ENCODE results near the gene COG1. TPM values are rescaled to one million over a fixed set of nuclear protein-coding genes. Genes with fewer than 3 reads are reported as not detected.

COG1 gene
- total RNA-seq, 2 experiments from 2014 or later, result 83.0 to 86.2 TPM

DNA sequence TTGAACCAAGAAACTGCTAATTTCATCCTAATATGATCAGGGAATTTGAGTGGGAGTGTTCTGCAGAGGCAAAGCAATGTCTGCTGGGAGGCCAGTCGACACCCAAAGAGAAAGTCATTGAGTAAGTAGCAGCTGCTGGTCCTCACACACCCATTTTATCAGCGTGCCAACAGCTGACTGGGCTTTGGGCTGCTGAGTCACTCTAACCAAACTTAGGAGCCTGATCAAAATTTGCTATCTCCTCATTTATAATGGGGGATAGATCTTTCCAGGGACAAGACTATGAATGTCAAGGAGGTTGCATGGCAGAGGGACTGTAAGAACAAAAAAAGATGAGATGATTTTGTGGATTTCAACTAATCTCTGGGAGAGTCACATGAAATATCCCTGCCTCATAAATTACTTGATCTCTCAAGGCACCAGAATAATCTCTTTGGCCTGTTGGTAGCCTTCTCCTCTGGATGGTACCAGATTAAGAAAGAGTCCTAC, 35.9 kb downstream of the COG1 start:
- no peak overlapping the region for H3K27ac ChIP-seq (ENCODE audit: low read depth in 1 of 2, low read length in 2 of 2)
- H3K4me3 Mint-ChIP-seq, result peak overlapping the region; percentile 67
- H3K36me3 Mint-ChIP-seq (ENCODE audit: low read depth), result peaks cover 52% of the 10 kb centered on the region
- no peaks in the 10 kb centered on the region for H3K9me3 ChIP-seq (ENCODE audit: control insufficient read depth in 1 of 2, insufficient read depth in 1 of 2, low read length in 2 of 2)
- TF ChIP-seq CTCF (IDR thresholded peaks at IDR 0.05), result no peak
- intact Hi-C loops (cut with DNase I, micrococcal nuclease), result no loop called here
- peak overlapping the region; percentile 32 for H3K27ac Mint-ChIP-seq
- peaks cover 82% of the 10 kb centered on the region for H3K4me1 Mint-ChIP-seq (ENCODE audit: low read depth)
- no peaks in the 10 kb centered on the region for H3K27me3 Mint-ChIP-seq
- H3K4me3 ChIP-seq (ENCODE audit: low read length), result no peak overlapping the region
- ChIA-PET POLR2A (interaction anchor here (0.9 kb wide), 1 partner anchor 17 kb away, joined by 4 read pairs; no protein-coding TSS in a partner anchor), CTCF (interaction anchor here (0.8 to 1.7 kb wide), 3 partner anchors 11 to 37 kb away, joined by 3 to 7 read pairs (median 4); no protein-coding TSS in a partner anchor)
- H3K4me1 ChIP-seq (ENCODE audit: insufficient read depth, low read length), result peaks cover 47% of the 10 kb centered on the region
- H3K36me3 ChIP-seq (ENCODE audit: insufficient read depth, low read length), result peaks cover 3% of the 10 kb centered on the region
- no peaks in the 10 kb centered on the region for H3K27me3 ChIP-seq (ENCODE audit: control insufficient read depth in 1 of 2, insufficient read depth in 2 of 2, low read length in 2 of 2)
- ATAC-seq (ENCODE audit: poor library complexity), result no peak
- H3K9me3 Mint-ChIP-seq, result no peaks in the 10 kb centered on the region
- DNase-seq, result peak in 5 of 14 experiments; percentile 13 to 50 (median 42)

DNA sequence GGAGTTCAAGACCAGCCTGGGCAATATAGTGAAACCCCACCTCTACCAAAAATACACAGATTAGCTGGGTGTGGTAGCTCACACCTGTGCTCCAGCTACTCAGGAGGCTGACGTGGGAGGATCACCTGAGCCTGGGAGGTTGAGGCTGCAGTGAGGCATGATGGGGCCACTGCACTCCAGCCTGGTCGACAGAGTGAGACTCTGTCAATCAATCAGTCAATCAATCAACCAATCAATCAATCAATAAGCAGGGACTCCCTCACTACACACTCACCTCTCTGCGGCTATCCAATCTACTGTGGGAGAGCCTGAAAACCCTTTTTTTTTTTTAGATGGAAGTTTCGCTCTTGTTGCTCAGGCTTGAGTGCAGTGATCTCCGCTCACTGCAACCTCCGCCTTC, 37.2 kb downstream of the COG1 start:
- ChIA-PET POLR2A (no interaction called here), CTCF (no interaction called here)
- Histone ChIP-seq H3K27ac (ENCODE audit: low read depth in 1 of 2, low read length in 2 of 2) (no peak overlapping the region), H3K4me3 (ENCODE audit: low read length) (no peak overlapping the region), H3K27me3 (ENCODE audit: control insufficient read depth in 1 of 2, insufficient read depth in 2 of 2, low read length in 2 of 2) (no peaks in the 10 kb centered on the region), H3K4me1 (ENCODE audit: insufficient read depth, low read length) (peaks cover 40% of the 10 kb centered on the region), H3K9me3 (ENCODE audit: control insufficient read depth in 1 of 2, insufficient read depth in 1 of 2, low read length in 2 of 2) (no peaks in the 10 kb centered on the region), H3K36me3 (ENCODE audit: insufficient read depth, low read length) (peaks cover 2% of the 10 kb centered on the region)
- Mint-ChIP-seq H3K4me1 (ENCODE audit: low read depth) (peaks cover 79% of the 10 kb centered on the region), H3K36me3 (ENCODE audit: low read depth) (peaks cover 45% of the 10 kb centered on the region), H3K27ac (peak overlapping the region; percentile 70), H3K27me3 (no peaks in the 10 kb centered on the region), H3K4me3 (peak overlapping the region; percentile 97), H3K9me3 (no peaks in the 10 kb centered on the region)
- no peak for TF ChIP-seq CTCF (IDR thresholded peaks at IDR 0.05)
- intact Hi-C loops (cut with DNase I, micrococcal nuclease), result loop anchor here in 1 of 2 experiments (2.0 to 5.0 kb wide), 4 partner anchors 13 to 972 kb away; partner anchors contain the start of genes CDC42EP4 and RPL38
- ATAC-seq (ENCODE audit: poor library complexity), result no peak
- DNase-seq, result no peak

DNA sequence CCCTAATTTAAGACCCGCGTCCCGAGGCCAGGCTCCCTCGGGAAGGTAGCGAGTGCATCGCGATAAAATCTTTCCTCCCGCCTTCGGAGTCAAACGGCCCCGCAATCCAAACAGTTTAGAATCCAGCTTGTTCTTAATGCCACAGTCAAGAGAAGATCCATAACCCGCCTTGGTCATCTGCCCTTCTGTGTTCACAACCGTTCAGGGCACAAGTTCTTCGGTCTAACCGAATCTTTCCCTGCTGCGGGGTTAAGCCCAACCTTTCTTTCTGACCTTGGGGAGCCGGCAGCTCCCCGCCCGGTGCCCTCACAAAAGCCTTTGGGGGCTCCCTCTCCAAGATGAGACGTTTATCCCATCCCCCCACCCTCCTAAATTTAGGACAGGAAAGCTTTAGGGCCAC, 38.5 kb downstream of the COG1 start:
- Mint-ChIP-seq H3K9me3 (no peaks in the 10 kb centered on the region), H3K36me3 (ENCODE audit: low read depth) (peaks cover 48% of the 10 kb centered on the region), H3K27ac (peak overlapping the region; percentile 96), H3K27me3 (no peaks in the 10 kb centered on the region), H3K4me1 (ENCODE audit: low read depth) (peaks cover 80% of the 10 kb centered on the region), H3K4me3 (peak overlapping the region; percentile 97)
- H3K27ac ChIP-seq (ENCODE audit: low read depth in 1 of 2, low read length in 2 of 2), result peak overlapping the region in 1 of 2 donors; percentile 64
- peaks cover 40% of the 10 kb centered on the region for H3K4me1 ChIP-seq (ENCODE audit: insufficient read depth, low read length)
- no peak for TF ChIP-seq CTCF (IDR thresholded peaks at IDR 0.05)
- intact Hi-C loops (cut with DNase I, micrococcal nuclease), result loop anchor here in 1 of 2 experiments (2.0 to 5.0 kb wide), 4 partner anchors 15 to 971 kb away; partner anchors contain the start of genes CDC42EP4 and RPL38
- ChIA-PET POLR2A (interaction anchor here (0.9 to 2.8 kb wide), 12 partner anchors 9 to 504 kb away, joined by 3 to 39 read pairs (median 6); partner anchors contain the start of genes CDC42EP4 and COG1), CTCF (interaction anchor here (0.6 to 2.4 kb wide), 7 partner anchors 9 to 42 kb away, joined by 3 to 17 read pairs (median 5); no protein-coding TSS in a partner anchor)
- DNase-seq (peak in 1 of 14 experiments; percentile 30), ATAC-seq (ENCODE audit: poor library complexity) (no peak)
- H3K27me3 ChIP-seq (ENCODE audit: control insufficient read depth in 1 of 2, insufficient read depth in 2 of 2, low read length in 2 of 2), result no peaks in the 10 kb centered on the region
- H3K4me3 ChIP-seq (ENCODE audit: low read length), result peak overlapping the region; percentile 99
- H3K36me3 ChIP-seq (ENCODE audit: insufficient read depth, low read length), result peaks cover 14% of the 10 kb centered on the region
- H3K9me3 ChIP-seq (ENCODE audit: control insufficient read depth in 1 of 2, insufficient read depth in 1 of 2, low read length in 2 of 2), result no peaks in the 10 kb centered on the region
